ENCODE results near the gene YEATS4.

YEATS4 gene

GRCh38 chr12:69392179-69392928 lies 32.8 kb downstream of the YEATS4 start:
- DNase-seq (ENCODE audit: low read depth): peak; percentile 35
- TF ChIP-seq CTCF (conservative IDR thresholded peaks at IDR 0.05; ENCODE audit: low read depth, low read length): no peak
- no peak overlapping the region for H3K4me3 ChIP-seq (ENCODE audit: low read length)

- H3K4me3 ChIP-seq (ENCODE audit: low read length): no peak overlapping the region
- DNase-seq (ENCODE audit: low read depth): peak; percentile 69
- TF ChIP-seq CTCF (conservative IDR thresholded peaks at IDR 0.05; ENCODE audit: low read depth, low read length): no peak
Observed at GRCh38 chr12:69396041-69396440, 36.5 kb downstream of the YEATS4 start.

- no peak for DNase-seq (ENCODE audit: low read depth)
- H3K4me3 ChIP-seq (ENCODE audit: low read length): no peak overlapping the region
- no peak for TF ChIP-seq CTCF (conservative IDR thresholded peaks at IDR 0.05; ENCODE audit: low read depth, low read length)
Observed at GRCh38 chr12:69396963-69397362, 37.4 kb downstream of the YEATS4 start.

- DNase-seq (ENCODE audit: low read depth): no peak
- TF ChIP-seq CTCF (conservative IDR thresholded peaks at IDR 0.05; ENCODE audit: low read depth, low read length): no peak
- no peak overlapping the region for H3K4me3 ChIP-seq (ENCODE audit: low read length)
Observed at GRCh38 chr12:69397978-69398377, 38.4 kb downstream of the YEATS4 start.

GRCh38 chr12:69401940-69402339 lies 42.4 kb downstream of the YEATS4 start:
- no peak for TF ChIP-seq CTCF (conservative IDR thresholded peaks at IDR 0.05; ENCODE audit: low read depth, low read length)
- DNase-seq (ENCODE audit: low read depth): no peak
- H3K4me3 ChIP-seq (ENCODE audit: low read length): no peak overlapping the region

- DNase-seq (ENCODE audit: low read depth): no peak
- H3K4me3 ChIP-seq (ENCODE audit: low read length): no peak overlapping the region
- TF ChIP-seq CTCF (conservative IDR thresholded peaks at IDR 0.05; ENCODE audit: low read depth, low read length): no peak
Observed at GRCh38 chr12:69404851-69405565, 45.5 kb downstream of the YEATS4 start.

- no peak overlapping the region for H3K4me3 ChIP-seq (ENCODE audit: low read length)
- no peak for TF ChIP-seq CTCF (conservative IDR thresholded peaks at IDR 0.05; ENCODE audit: low read depth, low read length)
- DNase-seq (ENCODE audit: low read depth): peak; percentile 95
Observed at GRCh38 chr12:69405566-69405865, 46.0 kb downstream of the YEATS4 start.

All from retinal pigment epithelial cell (primary cell).